Astrocyte (in vitro differentiated cells and primary cell): ENCODE measurements around the gene CBFB. TPM values are rescaled to one million over a fixed set of nuclear protein-coding genes. Genes with fewer than 3 reads are reported as not detected.

Experiments
- DNase-seq: peaks from one replicate; pipeline ENCODE4 v3.0.0-alpha.2; 2010; ENCODE audit warnings: low read depth
- FAIRE-seq: peaks from 2 replicates; lab custom pipeline; 2011; peaks lifted over from hg19 to GRCh38; lab: Jason Lieb, UNC
- H2AFZ ChIP-seq: 2 replicates; pipeline ENCODE4 v1.6.0; 2012; ENCODE audit warnings: low read depth, low read length, inconsistent platforms
- H3K27ac ChIP-seq: 2 replicates; pipeline ENCODE4 v1.5.1; 2011; ENCODE audit warnings: low read depth, low read length, inconsistent platforms
- H3K27me3 ChIP-seq: 2 replicates; pipeline ENCODE4 v1.6.0; 2011; ENCODE audit warnings: low read length, inconsistent platforms; ENCODE audit not compliant: insufficient read depth
- H3K36me3 ChIP-seq: 2 replicates; pipeline ENCODE4 v1.5.1; 2011; ENCODE audit warnings: low read length, inconsistent platforms; ENCODE audit not compliant: insufficient read depth
- H3K4me1 ChIP-seq: 2 replicates; pipeline ENCODE4 v1.5.1; 2011; ENCODE audit warnings: low read length, inconsistent platforms; ENCODE audit not compliant: insufficient read depth
- H3K4me2 ChIP-seq: 2 replicates; pipeline ENCODE4 v1.6.0; 2012; ENCODE audit warnings: low read length, inconsistent platforms
- H3K4me3 ChIP-seq: 2 replicates; pipeline ENCODE4 v1.5.1; 2011; ENCODE audit warnings: low read depth, mild to moderate bottlenecking, low read length, inconsistent platforms; ENCODE audit not compliant: insufficient read depth
- H3K79me2 ChIP-seq: 2 replicates; pipeline ENCODE4 v1.6.0; 2012; ENCODE audit warnings: mild to moderate bottlenecking, low read length, inconsistent platforms; ENCODE audit not compliant: insufficient read depth
- H3K9ac ChIP-seq: 2 replicates; pipeline ENCODE4 v1.6.0; 2012; ENCODE audit warnings: mild to moderate bottlenecking, low read length, inconsistent platforms
- H3K9me3 ChIP-seq: 2 replicates; pipeline ENCODE4 v1.5.1; 2012; ENCODE audit warnings: low read depth, mild to moderate bottlenecking, low read length, inconsistent platforms; ENCODE audit not compliant: insufficient read depth
- H4K20me1 ChIP-seq: 2 replicates; pipeline ENCODE4 v1.6.0; 2012; ENCODE audit warnings: low read length, inconsistent platforms; ENCODE audit not compliant: insufficient read depth
- H3K27ac Mint-ChIP-seq: one replicate; pipeline ENCODE4 v1.8.0; 2021; ENCODE audit warnings: mild to moderate bottlenecking, mixed read lengths; ENCODE audit not compliant: unreplicated experiment
- H3K27me3 Mint-ChIP-seq: one replicate; pipeline ENCODE4 v1.8.0; 2021; ENCODE audit warnings: low read depth, mixed read lengths; ENCODE audit not compliant: unreplicated experiment
- H3K36me3 Mint-ChIP-seq: one replicate; pipeline ENCODE4 v1.8.0; 2021; ENCODE audit warnings: low read depth, mixed read lengths; ENCODE audit not compliant: unreplicated experiment
- H3K4me1 Mint-ChIP-seq: one replicate; pipeline ENCODE4 v1.8.0; 2021; ENCODE audit warnings: low read depth, mixed read lengths; ENCODE audit not compliant: unreplicated experiment
- H3K4me3 Mint-ChIP-seq: one replicate; pipeline ENCODE4 v1.8.0; 2021; ENCODE audit warnings: mild to moderate bottlenecking, moderate library complexity, mixed read lengths; ENCODE audit not compliant: unreplicated experiment
- H3K9me3 Mint-ChIP-seq: one replicate; pipeline ENCODE4 v1.8.0; 2021; ENCODE audit warnings: mild to moderate bottlenecking, mixed read lengths; ENCODE audit not compliant: unreplicated experiment
- EZH2 ChIP-seq: IDR thresholded peaks from 2 replicates; pipeline ENCODE4 v1.6.1; 2012; ENCODE audit warnings: mild to moderate bottlenecking, low read length, inconsistent platforms; ENCODE audit not compliant: insufficient read depth
- total RNA-seq: library from RNA; stranded (reverse); gene quantifications from 2 replicates; pipeline ENCODE4 v1.2.1, GENCODE V29; 2021
- TF ChIP-seq, protein P1 (sequence below): IDR thresholded peaks from 2 replicates; pipeline ENCODE4 v1.5.1; 2011; ENCODE audit warnings: low read depth, mild to moderate bottlenecking, inconsistent platforms, low read length, moderate library complexity; ENCODE audit not compliant: insufficient read depth

Gene CBFB
- total RNA-seq, 1 donor from 2014 or later, result 104 TPM

DNA sequence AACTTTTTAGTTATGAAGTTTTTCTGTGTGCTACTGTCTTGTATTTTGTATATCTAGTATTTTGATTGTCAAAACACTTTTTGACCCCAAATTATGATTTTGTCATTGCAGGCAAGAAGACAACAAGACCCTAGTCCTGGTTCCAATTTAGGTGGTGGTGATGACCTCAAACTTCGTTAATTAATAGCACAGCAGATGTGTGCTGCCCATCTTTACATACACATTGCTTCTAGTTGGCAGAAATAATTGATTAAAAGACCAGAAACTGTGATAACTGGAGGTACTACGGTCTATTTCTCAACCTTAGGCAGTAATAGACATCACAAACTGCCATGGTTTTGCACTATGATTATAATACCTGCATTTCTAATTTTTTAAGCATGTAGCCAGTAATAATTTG lies 69.7 kb downstream of the CBFB start:
- TF ChIP-seq, protein P1, sequence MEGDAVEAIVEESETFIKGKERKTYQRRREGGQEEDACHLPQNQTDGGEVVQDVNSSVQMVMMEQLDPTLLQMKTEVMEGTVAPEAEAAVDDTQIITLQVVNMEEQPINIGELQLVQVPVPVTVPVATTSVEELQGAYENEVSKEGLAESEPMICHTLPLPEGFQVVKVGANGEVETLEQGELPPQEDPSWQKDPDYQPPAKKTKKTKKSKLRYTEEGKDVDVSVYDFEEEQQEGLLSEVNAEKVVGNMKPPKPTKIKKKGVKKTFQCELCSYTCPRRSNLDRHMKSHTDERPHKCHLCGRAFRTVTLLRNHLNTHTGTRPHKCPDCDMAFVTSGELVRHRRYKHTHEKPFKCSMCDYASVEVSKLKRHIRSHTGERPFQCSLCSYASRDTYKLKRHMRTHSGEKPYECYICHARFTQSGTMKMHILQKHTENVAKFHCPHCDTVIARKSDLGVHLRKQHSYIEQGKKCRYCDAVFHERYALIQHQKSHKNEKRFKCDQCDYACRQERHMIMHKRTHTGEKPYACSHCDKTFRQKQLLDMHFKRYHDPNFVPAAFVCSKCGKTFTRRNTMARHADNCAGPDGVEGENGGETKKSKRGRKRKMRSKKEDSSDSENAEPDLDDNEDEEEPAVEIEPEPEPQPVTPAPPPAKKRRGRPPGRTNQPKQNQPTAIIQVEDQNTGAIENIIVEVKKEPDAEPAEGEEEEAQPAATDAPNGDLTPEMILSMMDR, result no peak
- TF ChIP-seq EZH2, result no peak
- Histone ChIP-seq H3K9ac (no peak overlapping the region), H3K27ac (no peak overlapping the region), H3K27me3 (no peaks in the 10 kb centered on the region), H3K36me3 (peaks cover 17% of the 10 kb centered on the region), H3K4me1 (peaks cover 7% of the 10 kb centered on the region), H3K9me3 (no peaks in the 10 kb centered on the region), H3K4me3 (no peak overlapping the region), H3K79me2 (peaks cover 11% of the 10 kb centered on the region), H4K20me1 (peaks cover 3% of the 10 kb centered on the region), H3K4me2 (no peak overlapping the region), H2AFZ (no peak overlapping the region)
- peaks cover 19% of the 10 kb centered on the region for H3K4me1 Mint-ChIP-seq
- DNase-seq (no peak), FAIRE-seq (no peak)
- peaks cover 2% of the 10 kb centered on the region for H3K9me3 Mint-ChIP-seq
- peaks cover 5% of the 10 kb centered on the region for H3K36me3 Mint-ChIP-seq
- H3K27ac Mint-ChIP-seq, result no peak overlapping the region
- H3K4me3 Mint-ChIP-seq, result no peak overlapping the region
- H3K27me3 Mint-ChIP-seq, result no peaks in the 10 kb centered on the region

DNA sequence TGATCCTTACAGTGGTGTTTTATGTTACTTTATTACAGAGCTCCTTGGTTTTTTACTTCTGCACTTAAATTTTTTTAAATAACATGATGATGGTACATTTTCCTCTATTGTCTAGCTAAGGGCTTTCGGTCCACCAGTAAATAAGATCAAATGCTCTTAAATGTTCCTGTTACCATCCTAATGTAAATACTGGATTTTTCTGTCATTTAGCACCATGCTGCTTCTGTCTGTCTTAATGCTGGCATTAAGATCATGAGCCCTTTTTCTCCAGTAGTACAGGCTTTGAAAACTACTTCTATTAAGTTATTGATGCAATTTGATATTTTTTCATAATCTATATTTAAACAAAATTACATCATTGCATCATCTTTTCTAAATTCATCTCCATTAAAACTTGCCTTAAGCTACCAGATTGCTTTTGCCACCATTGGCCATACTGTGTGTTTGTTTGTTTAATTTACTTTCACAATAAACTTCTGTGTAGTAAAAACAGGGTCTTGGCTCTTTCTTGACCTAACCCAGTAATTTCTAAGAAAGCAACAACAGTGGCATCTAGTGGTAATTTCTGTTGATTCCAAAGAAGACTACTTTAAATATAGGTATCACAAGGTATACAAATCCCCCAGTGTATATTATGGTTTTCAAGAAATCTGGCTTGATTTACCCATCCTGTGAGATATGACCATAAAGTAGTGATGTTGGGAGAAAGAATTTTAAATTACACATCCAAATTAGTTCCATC lies 71.8 kb downstream of the CBFB start:
- no peaks in the 10 kb centered on the region for H4K20me1 ChIP-seq
- H3K4me3 ChIP-seq, result no peak overlapping the region
- H2AFZ ChIP-seq, result no peak overlapping the region
- peaks cover 2% of the 10 kb centered on the region for H3K9me3 Mint-ChIP-seq
- H3K4me3 Mint-ChIP-seq, result no peak overlapping the region
- no peaks in the 10 kb centered on the region for H3K27me3 Mint-ChIP-seq
- H3K27me3 ChIP-seq, result no peaks in the 10 kb centered on the region
- peaks cover 7% of the 10 kb centered on the region for H3K4me1 ChIP-seq
- H3K4me1 Mint-ChIP-seq, result peaks cover 16% of the 10 kb centered on the region
- H3K36me3 Mint-ChIP-seq, result peaks cover 7% of the 10 kb centered on the region
- H3K27ac ChIP-seq, result peak overlapping the region; percentile 5
- TF ChIP-seq, protein P1, result peak; percentile 33
- TF ChIP-seq EZH2, result no peak
- no peaks in the 10 kb centered on the region for H3K79me2 ChIP-seq
- no peak overlapping the region for H3K9ac ChIP-seq
- peak overlapping the region; percentile 62 for H3K27ac Mint-ChIP-seq
- no peaks in the 10 kb centered on the region for H3K9me3 ChIP-seq
- FAIRE-seq (no peak), DNase-seq (peak; percentile 10)
- H3K4me2 ChIP-seq, result peak overlapping the region; percentile 16
- peaks cover 13% of the 10 kb centered on the region for H3K36me3 ChIP-seq
